Measurements from ENCODE around the gene MDFIC. TPM values are rescaled to one million over a fixed set of nuclear protein-coding genes. Genes with fewer than 3 reads are reported as not detected.
A peak's percentile ranks its signal among the peaks of the same experiment; 100 is the strongest.

The MDFIC gene
- total RNA-seq, 2 experiments from 2014 or later: 55.9 to 57.1 TPM

DNA sequence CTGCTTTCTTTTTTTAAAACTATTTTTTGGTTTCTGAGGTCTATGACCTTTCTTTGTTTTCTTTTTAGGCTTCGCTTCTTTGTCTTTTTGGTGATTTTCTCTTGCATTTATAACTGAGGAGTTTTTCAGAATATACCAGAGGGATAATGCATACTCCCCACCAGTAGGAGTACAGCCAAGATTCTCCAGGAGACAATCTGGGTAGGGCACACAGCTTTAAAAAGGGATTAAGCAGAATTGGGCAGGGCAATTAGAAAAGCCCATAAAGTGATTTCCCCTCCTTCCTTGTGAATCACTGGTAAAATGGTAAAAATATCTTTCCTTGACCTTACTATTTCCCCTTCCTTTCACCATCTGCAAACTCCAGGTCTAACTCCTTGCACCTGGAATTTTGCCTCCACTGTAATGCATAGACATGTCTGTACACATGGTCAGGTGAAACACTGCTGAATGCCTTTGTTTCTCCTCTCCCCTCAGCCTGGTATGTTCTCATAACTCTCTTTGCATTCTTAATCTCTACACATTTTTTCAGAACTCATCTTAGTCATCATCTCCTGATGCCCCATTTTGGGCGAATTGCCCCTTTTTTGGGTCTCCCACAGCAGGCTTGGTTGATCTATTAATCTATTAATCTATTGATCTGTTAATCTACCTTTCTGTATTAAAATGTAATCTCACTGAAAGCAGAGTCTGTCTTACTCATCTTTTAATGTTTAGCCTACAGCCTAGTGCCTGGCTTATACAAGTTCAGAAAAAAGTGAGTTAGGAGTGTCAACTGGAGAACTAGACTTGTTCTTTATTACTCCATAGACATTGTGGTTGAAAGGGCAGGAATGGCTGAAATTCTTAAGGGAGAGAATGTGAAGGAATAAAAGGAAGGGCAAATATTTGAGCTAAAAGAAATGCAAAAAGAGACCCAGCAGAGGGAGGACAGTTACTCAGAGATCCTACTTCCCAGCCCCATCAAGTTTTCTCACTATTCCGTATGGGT, 64.6 kb downstream of the MDFIC start:
- Mint-ChIP-seq H3K27me3 (no peaks in the 10 kb centered on the region), H3K4me1 (peaks cover 5% of the 10 kb centered on the region), H3K4me3 (no peak overlapping the region), H3K27ac (no peak overlapping the region), H3K9me3 (peaks cover 2% of the 10 kb centered on the region), H3K36me3 (peaks cover 47% of the 10 kb centered on the region)
- no peak for DNase-seq

DNA sequence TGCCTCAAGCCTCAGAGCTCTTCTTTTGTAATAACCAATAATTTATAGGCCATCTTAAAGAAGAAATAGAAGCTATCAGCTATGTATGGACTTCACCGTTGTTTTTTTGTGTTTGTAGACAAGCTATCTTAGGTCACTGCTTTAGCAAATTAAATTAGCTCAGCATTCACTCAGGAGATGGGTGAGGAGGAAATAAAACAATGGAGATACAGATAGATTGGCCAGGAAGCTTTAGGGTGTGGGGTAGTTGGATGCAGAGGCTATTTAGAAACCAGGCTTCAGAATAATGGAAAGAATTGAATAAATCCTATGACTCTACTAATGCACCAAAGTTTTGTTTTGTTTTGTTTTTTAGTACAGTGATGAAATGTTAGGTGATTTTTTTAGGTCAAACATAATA, 66.1 kb downstream of the MDFIC start:
- H3K9me3 Mint-ChIP-seq: peaks cover 2% of the 10 kb centered on the region
- no peaks in the 10 kb centered on the region for H3K27me3 Mint-ChIP-seq
- H3K36me3 Mint-ChIP-seq: peaks cover 43% of the 10 kb centered on the region
- no peaks in the 10 kb centered on the region for H3K4me1 Mint-ChIP-seq
- no peak for DNase-seq
- no peak overlapping the region for H3K27ac Mint-ChIP-seq
- no peak overlapping the region for H3K4me3 Mint-ChIP-seq

DNA sequence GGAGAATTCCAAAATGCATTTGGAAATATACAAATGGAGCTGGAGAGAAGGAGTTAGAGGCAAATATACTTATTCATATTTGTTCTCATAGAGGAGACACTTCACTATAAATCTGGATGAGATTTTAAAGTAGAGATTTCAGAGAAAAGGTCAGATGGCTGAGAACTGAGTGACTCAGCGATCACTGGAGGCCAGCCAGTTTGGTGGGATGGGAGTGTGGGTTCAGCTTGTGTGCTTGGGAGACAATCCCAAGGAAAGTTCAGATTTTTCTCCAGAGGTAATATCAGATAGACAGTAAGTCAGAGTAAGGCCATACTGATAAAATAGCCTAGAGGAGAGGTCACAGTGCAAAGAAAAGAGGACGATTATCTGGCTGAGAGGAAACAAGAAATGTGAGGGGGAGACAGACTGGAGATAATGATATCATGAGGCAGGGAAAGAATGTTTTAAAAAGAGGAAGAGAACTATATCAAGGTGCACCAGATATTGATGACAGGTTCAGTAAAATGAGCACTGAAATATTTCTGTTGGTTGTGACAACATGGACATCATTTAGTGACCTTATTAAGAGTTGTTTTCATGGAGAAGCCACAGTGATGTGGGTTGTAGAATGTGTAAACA, 67.0 kb downstream of the MDFIC start:
- no peak overlapping the region for H3K4me3 Mint-ChIP-seq
- peaks cover 48% of the 10 kb centered on the region for H3K36me3 Mint-ChIP-seq
- H3K27ac Mint-ChIP-seq: no peak overlapping the region
- H3K4me1 Mint-ChIP-seq: peaks cover 6% of the 10 kb centered on the region
- no peak for DNase-seq
- peaks cover 2% of the 10 kb centered on the region for H3K9me3 Mint-ChIP-seq
- no peaks in the 10 kb centered on the region for H3K27me3 Mint-ChIP-seq

DNA sequence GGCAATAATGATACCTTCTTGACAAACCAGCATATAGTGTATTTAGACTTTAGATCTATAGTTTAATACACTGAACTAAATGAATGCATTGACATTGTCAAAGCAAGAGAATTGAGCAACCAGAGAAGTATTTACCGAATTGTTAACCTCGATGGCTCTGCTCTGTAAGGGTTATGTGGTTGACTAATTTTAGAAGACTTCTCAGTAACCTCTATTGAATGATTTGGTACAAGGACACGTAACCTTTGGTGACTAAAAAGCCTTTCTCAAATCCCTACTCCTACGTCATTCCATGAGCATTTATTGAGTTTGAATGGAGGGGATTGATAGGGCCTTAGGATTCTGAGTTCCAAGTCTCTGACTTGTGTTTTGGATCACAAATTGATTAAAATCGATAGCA, 67.6 kb downstream of the MDFIC start:
- Mint-ChIP-seq H3K4me1 (peaks cover 8% of the 10 kb centered on the region), H3K27ac (no peak overlapping the region), H3K36me3 (peaks cover 53% of the 10 kb centered on the region), H3K4me3 (no peak overlapping the region), H3K9me3 (peaks cover 2% of the 10 kb centered on the region), H3K27me3 (no peaks in the 10 kb centered on the region)
- DNase-seq: no peak

DNA sequence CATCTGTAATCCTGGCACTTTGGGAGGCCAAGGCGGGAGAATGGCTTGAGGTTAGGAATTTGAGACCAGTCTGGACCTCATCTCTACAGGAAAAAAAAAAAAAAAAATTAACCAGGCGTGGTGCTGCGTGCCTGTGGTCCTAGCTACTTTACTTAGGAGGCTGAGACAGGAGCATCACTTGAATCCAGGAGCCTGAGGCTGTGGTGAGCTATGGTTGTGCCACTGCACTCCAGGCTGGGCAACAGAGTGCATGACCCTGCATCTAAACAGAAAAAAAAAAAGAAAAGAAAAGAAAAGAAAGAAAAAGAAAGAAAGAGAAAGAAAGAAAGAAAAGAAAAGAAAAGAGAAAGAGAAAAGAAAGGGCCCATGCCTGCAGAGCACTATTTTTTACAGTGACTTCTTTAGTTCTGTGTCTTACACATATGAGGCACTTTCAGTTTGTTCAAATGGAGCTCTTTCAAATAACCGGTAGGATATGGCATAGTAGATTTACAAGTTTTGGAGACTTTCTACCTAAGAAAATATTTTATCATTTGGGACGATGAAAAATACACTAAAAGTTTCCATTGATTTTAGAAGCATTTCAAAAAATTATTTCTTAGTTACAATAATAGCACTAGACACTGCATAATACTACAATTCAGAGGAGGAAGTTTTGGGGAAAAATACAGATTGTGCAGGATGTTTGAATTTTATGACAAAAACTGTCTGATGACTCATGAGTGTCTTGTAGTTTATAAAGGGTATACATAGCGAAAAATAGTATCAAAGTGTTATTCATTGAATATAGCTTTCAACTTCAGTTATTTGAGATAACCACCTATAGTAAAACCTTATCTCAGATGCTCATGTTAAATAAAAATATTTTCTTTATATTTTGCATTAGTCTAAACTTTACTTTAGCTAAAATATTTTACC, 75.9 kb downstream of the MDFIC start:
- Mint-ChIP-seq H3K36me3 (peaks cover 46% of the 10 kb centered on the region), H3K9me3 (no peaks in the 10 kb centered on the region), H3K4me3 (no peak overlapping the region), H3K4me1 (peaks cover 21% of the 10 kb centered on the region), H3K27me3 (no peaks in the 10 kb centered on the region), H3K27ac (peak overlapping the region; percentile 66)
- no peak for DNase-seq

DNA sequence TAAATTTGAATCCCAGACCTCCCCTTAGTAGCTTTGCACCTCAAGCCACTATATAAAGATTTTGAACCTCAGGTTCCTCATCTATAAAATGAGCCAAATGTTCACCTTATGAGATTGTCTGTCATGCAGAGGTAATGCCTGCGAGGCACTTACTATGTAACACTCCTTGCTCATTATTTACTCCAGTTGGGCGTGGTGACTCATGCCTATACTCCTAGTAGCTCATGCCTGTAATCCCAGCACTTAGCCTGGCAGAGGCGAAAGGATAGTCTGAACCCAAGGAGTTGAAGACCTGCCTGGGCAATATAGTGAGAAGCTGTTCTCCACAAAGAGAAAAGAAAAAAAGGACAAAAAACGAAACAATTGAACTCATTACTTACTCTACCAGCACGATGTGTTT, 82.2 kb downstream of the MDFIC start:
- Mint-ChIP-seq H3K4me1 (peaks cover 31% of the 10 kb centered on the region), H3K4me3 (no peak overlapping the region), H3K27me3 (no peaks in the 10 kb centered on the region), H3K9me3 (no peaks in the 10 kb centered on the region), H3K27ac (no peak overlapping the region), H3K36me3 (peaks cover 39% of the 10 kb centered on the region)
- no peak for DNase-seq

DNA sequence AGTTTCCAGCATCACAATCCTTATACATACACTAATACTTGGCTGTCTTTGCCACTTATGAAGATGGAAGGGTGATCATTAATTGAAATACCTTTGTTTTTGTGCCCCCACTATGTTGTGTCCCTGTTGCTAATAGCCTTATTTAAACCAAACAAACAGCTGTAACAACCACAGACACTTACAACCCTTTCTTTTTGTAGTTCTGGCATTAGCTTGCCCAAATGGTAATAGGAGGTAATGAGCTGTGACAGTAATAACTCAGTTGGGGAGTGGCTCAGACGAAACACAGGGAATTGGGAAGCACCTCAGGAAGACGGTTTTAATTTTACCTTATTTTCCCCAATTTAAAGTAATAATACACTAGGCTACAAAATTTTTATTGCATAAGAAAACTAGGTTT, 83.4 kb downstream of the MDFIC start:
- DNase-seq: no peak
- Mint-ChIP-seq H3K36me3 (peaks cover 44% of the 10 kb centered on the region), H3K4me1 (peaks cover 41% of the 10 kb centered on the region), H3K27me3 (no peaks in the 10 kb centered on the region), H3K27ac (no peak overlapping the region), H3K4me3 (no peak overlapping the region), H3K9me3 (no peaks in the 10 kb centered on the region)

DNA sequence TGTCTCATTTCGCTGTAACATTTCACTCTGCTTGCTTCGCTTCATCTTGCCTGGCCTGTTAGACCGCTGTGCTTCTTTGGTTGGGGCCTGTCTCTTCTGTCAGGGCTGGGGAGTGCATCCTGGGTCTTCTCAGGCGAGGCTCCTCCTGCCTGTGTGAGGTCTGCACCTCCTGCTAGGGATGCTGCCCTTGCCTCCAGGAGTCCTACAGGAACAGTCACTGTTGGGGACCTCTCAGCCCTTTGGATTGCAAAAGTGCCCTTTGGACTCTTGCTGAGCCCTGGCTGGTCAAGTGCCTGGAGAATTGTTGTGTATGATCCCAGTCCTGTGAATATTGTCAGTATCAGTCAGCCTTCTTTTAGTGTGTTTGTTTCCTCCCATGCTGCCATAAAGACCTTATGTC, 84.1 kb downstream of the MDFIC start:
- no peaks in the 10 kb centered on the region for H3K27me3 Mint-ChIP-seq
- no peaks in the 10 kb centered on the region for H3K9me3 Mint-ChIP-seq
- DNase-seq: no peak
- H3K4me3 Mint-ChIP-seq: no peak overlapping the region
- H3K36me3 Mint-ChIP-seq: peaks cover 44% of the 10 kb centered on the region
- H3K27ac Mint-ChIP-seq: no peak overlapping the region
- H3K4me1 Mint-ChIP-seq: peaks cover 41% of the 10 kb centered on the region

DNA sequence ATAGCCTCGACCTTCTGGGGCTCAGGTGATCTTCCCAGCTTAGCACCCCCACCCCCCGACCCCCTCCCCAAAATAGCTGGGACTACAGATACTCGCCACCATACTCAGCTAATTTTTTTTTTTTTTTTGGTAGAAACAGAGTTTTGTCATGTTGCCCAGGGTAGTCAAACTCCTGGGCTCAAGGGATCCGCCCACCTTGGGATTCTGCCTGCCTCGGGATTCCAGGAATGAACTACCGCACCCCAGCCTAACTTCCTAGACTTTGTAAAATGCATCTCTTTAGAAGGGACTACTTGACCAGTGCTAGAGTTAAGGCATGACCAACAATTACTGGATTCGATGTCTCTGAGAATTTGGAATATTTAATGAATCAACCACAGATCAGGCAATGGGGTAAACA, 85.9 kb downstream of the MDFIC start:
- Mint-ChIP-seq H3K9me3 (no peaks in the 10 kb centered on the region), H3K4me3 (peak overlapping the region; percentile 19), H3K27me3 (no peaks in the 10 kb centered on the region), H3K27ac (peak overlapping the region; percentile 86), H3K36me3 (peaks cover 50% of the 10 kb centered on the region), H3K4me1 (peaks cover 41% of the 10 kb centered on the region)
- DNase-seq: no peak

DNA sequence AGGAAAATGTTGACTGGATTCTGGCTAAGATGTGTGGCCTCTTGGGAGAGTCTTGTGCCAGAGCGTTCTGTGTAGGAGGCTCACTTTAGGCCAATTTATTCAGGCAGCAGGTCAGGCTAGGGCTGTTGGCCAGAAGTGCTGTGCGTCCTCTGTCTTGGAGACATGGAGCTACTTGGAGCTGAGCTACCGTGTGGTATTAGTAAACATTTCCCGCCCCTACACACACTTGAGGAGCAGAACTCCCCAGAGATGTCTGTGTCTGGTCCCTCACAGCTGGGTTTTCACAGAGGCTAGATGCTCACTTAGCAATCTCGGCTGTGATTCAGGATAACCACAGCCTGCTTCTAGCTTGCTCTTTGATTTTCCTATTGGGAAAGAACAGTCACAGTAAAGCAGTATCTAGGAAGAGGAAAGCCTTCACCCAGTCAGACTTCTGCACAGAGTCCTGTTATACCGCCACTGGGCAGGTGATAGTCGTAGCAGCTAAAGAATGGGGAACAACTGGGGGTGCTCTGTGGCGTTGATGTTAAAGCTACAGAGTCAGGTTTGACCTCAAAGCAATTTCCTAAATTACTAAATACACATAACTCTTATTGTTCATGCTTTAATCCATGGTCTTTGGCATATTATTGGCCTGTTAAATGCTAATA, 86.7 kb downstream of the MDFIC start:
- Mint-ChIP-seq H3K27me3 (no peaks in the 10 kb centered on the region), H3K36me3 (peaks cover 47% of the 10 kb centered on the region), H3K9me3 (no peaks in the 10 kb centered on the region), H3K4me3 (peak overlapping the region; percentile 27), H3K4me1 (peaks cover 43% of the 10 kb centered on the region), H3K27ac (peak overlapping the region; percentile 86)
- no peak for DNase-seq

DNA sequence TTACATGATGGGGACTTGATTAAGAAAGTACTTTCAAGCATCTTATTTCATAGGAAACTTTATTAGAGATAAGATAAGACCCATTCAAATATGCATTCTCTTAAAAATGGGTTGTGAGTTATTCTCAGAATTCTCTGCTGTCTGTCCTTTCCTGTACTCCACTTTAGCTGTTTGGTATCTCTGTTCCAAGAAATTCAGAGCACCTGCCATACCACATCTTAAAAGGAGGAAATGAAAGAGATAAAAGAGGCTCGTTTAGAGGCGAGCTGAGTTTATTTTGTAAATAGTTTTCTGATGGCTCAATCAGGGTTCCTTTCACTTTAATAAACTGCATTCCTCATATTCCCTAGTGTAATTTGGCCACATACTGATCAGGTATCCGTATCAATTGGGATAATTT, 87.2 kb downstream of the MDFIC start:
- peak overlapping the region; percentile 27 for H3K4me3 Mint-ChIP-seq
- H3K36me3 Mint-ChIP-seq: peaks cover 47% of the 10 kb centered on the region
- peaks cover 44% of the 10 kb centered on the region for H3K4me1 Mint-ChIP-seq
- H3K9me3 Mint-ChIP-seq: no peaks in the 10 kb centered on the region
- H3K27ac Mint-ChIP-seq: peak overlapping the region; percentile 86
- no peak for DNase-seq
- H3K27me3 Mint-ChIP-seq: no peaks in the 10 kb centered on the region

DNA sequence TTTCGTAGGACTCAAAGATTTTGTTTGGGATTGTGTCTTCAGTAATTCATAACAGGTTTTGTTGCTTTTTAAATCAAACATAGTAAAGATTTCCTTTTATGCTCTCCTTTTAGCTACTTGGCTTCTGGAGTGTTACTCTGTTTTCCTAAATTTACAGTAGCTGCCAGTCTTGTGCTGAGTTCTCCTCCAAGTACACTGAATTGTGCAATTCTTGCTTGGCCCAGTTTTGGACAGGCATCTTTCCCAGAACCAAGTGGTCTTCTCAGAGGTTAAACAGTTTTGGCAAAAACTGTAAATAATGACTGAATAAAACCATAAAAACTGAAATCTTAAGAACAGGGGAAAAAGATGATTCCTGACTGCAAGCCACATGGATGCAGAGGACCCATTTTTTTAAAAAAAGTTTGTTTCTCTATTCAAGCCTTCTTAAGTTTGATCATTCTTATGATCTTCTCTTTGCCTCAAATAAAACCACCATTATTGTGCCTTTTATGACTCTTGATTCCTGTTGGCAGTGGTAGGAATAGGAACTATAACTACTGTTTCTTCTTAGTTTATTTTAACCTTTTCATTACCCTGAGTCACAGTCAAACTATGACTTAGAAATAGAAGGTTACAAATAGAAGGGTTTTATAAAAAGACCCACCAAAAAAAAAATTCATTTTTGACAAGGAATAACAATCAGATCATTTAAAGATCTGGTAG, 88.0 kb downstream of the MDFIC start:
- DNase-seq: no peak
- H3K36me3 Mint-ChIP-seq: peaks cover 42% of the 10 kb centered on the region
- peak overlapping the region; percentile 27 for H3K4me3 Mint-ChIP-seq
- H3K27ac Mint-ChIP-seq: peak overlapping the region; percentile 86
- H3K9me3 Mint-ChIP-seq: no peaks in the 10 kb centered on the region
- H3K27me3 Mint-ChIP-seq: no peaks in the 10 kb centered on the region
- peaks cover 44% of the 10 kb centered on the region for H3K4me1 Mint-ChIP-seq

DNA sequence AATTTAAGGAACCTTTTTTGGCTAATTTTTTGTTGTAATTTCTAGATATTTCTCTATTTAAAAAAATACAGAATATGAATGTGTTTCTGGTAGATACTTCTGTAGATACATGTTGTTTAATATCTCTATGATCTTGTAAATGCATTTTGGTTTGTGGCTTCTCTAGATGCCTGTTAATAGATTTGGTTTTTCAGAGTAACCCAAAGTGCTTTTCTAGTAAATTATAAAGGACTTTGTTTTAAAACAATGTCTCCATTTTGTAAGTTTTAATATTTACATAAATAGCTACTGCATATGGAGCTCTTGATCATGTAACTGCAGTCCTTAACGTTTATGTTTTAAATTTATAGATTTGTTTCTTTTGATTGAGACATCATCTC, 88.5 kb downstream of the MDFIC start:
- DNase-seq: no peak
- peaks cover 44% of the 10 kb centered on the region for H3K4me1 Mint-ChIP-seq
- H3K27me3 Mint-ChIP-seq: no peaks in the 10 kb centered on the region
- H3K9me3 Mint-ChIP-seq: no peaks in the 10 kb centered on the region
- no peak overlapping the region for H3K4me3 Mint-ChIP-seq
- H3K27ac Mint-ChIP-seq: no peak overlapping the region
- H3K36me3 Mint-ChIP-seq: peaks cover 38% of the 10 kb centered on the region

DNA sequence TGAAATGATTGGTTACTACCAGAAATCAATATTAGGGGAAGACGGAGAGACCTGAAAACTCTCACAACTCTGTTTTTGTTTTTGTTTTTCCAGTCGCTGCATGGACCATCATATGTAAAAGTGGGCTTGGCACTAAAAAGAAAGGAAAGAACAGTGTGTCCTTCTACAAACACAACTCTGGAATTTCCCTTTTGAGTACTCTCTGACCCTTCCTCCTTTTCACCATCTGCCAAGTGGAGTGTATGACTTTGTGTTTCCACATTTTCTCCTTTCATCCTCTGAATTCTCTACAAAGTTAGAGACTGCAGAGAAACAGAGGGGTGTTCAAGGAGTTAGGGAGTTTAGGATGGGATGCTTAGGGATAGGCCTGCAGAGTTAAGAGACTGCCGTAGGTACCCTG, 92.0 kb downstream of the MDFIC start:
- peaks cover 18% of the 10 kb centered on the region for H3K4me1 Mint-ChIP-seq
- H3K27ac Mint-ChIP-seq: no peak overlapping the region
- no peak overlapping the region for H3K4me3 Mint-ChIP-seq
- H3K9me3 Mint-ChIP-seq: no peaks in the 10 kb centered on the region
- DNase-seq: no peak
- peaks cover 32% of the 10 kb centered on the region for H3K36me3 Mint-ChIP-seq
- no peaks in the 10 kb centered on the region for H3K27me3 Mint-ChIP-seq
